ENCODE results near the gene NFIA.
A peak's percentile ranks its signal among the peaks of the same experiment; 100 is the strongest.

NFIA gene

GRCh38 chr1:61372944-61373343, 290.6 kb downstream of the NFIA start:
- Histone ChIP-seq H2BK120ac (ENCODE audit: low read depth, low read length) (no peak overlapping the region), H3K9ac (ENCODE audit: low read depth, low read length, poor library complexity) (no peak overlapping the region), H3K27me3 (ENCODE audit: control insufficient read depth in 3 of 3, insufficient read depth in 3 of 3, low read depth in 1 of 3, low read length in 3 of 3) (no peaks in the 10 kb centered on the region), H3K23ac (ENCODE audit: low read depth, low read length, poor library complexity) (no peak overlapping the region), H3K9me3 (replicated peaks in 1 of 2; ENCODE audit: control insufficient read depth in 2 of 2, insufficient read depth in 1 of 2, low read depth in 1 of 2, low read length in 2 of 2) (no peaks in the 10 kb centered on the region), H2AK5ac (ENCODE audit: low read depth, low read length) (no peak overlapping the region), H2BK12ac (ENCODE audit: low read length) (no peak overlapping the region), H4K91ac (ENCODE audit: low read depth, low read length, poor library complexity) (no peak overlapping the region), H3K18ac (ENCODE audit: low read length) (no peak overlapping the region), H2BK15ac (ENCODE audit: low read length) (no peak overlapping the region), H4K8ac (ENCODE audit: low read depth, low read length) (no peak overlapping the region), H3K36me3 (replicated peaks in 1 of 2; ENCODE audit: control insufficient read depth in 2 of 2, insufficient read depth in 2 of 2, low read length in 2 of 2) (no peaks in the 10 kb centered on the region), H3K27ac (replicated peaks; ENCODE audit: low read length) (no peak overlapping the region), H3K4ac (ENCODE audit: low read length) (no peak overlapping the region), H2AFZ (ENCODE audit: low read length) (no peak overlapping the region), H2BK5ac (ENCODE audit: low read length) (no peak overlapping the region), H3K4me3 (ENCODE audit: low read length in 2 of 2) (no peak overlapping the region), H3K14ac (ENCODE audit: low read length) (no peak overlapping the region), H3K79me1 (ENCODE audit: low read depth, low read length) (no peaks in the 10 kb centered on the region), H3K4me2 (ENCODE audit: insufficient read depth, low read length, poor library complexity, severe bottlenecking) (no peak overlapping the region), H3K4me1 (ENCODE audit: control insufficient read depth in 2 of 2, insufficient read depth in 1 of 2, low read depth in 1 of 2, low read length in 2 of 2) (peaks cover 0 to 6% of the 10 kb centered on the region in 2 donors)
- WGBS, 2 donors (ENCODE audit: extremely low coverage in 2 of 2, insufficient read length in 2 of 2, insufficient replicate concordance in 1 of 2): no CpG with 5 or more reads among the region's 5 CpGs
- DNase-seq (ENCODE audit: low spot score): peak; percentile 11

- no CpG with 5 or more reads among the region's 1 CpG for WGBS, 2 donors (ENCODE audit: extremely low coverage in 2 of 2, insufficient read length in 2 of 2, insufficient replicate concordance in 1 of 2)
- Histone ChIP-seq H2BK12ac (ENCODE audit: low read length) (no peak overlapping the region), H2BK15ac (ENCODE audit: low read length) (no peak overlapping the region), H3K4me2 (ENCODE audit: insufficient read depth, low read length, poor library complexity, severe bottlenecking) (no peak overlapping the region), H4K8ac (ENCODE audit: low read depth, low read length) (no peak overlapping the region), H3K4me1 (ENCODE audit: control insufficient read depth in 2 of 2, insufficient read depth in 1 of 2, low read depth in 1 of 2, low read length in 2 of 2) (peaks cover 0 to 6% of the 10 kb centered on the region in 2 donors), H3K9ac (ENCODE audit: low read depth, low read length, poor library complexity) (no peak overlapping the region), H3K14ac (ENCODE audit: low read length) (no peak overlapping the region), H3K4ac (ENCODE audit: low read length) (no peak overlapping the region), H3K18ac (ENCODE audit: low read length) (no peak overlapping the region), H4K91ac (ENCODE audit: low read depth, low read length, poor library complexity) (no peak overlapping the region), H3K79me1 (ENCODE audit: low read depth, low read length) (no peaks in the 10 kb centered on the region), H2BK5ac (ENCODE audit: low read length) (no peak overlapping the region), H3K4me3 (ENCODE audit: low read length in 2 of 2) (no peak overlapping the region), H2AFZ (ENCODE audit: low read length) (no peak overlapping the region), H3K27ac (replicated peaks; ENCODE audit: low read length) (no peak overlapping the region), H3K36me3 (replicated peaks in 1 of 2; ENCODE audit: control insufficient read depth in 2 of 2, insufficient read depth in 2 of 2, low read length in 2 of 2) (no peaks in the 10 kb centered on the region), H3K9me3 (replicated peaks in 1 of 2; ENCODE audit: control insufficient read depth in 2 of 2, insufficient read depth in 1 of 2, low read depth in 1 of 2, low read length in 2 of 2) (no peaks in the 10 kb centered on the region), H2AK5ac (ENCODE audit: low read depth, low read length) (no peak overlapping the region), H2BK120ac (ENCODE audit: low read depth, low read length) (no peak overlapping the region), H3K27me3 (ENCODE audit: control insufficient read depth in 3 of 3, insufficient read depth in 3 of 3, low read depth in 1 of 3, low read length in 3 of 3) (no peaks in the 10 kb centered on the region), H3K23ac (ENCODE audit: low read depth, low read length, poor library complexity) (no peak overlapping the region)
- no peak for DNase-seq (ENCODE audit: low spot score)
These were observed 291.8 kb downstream of the NFIA start for GRCh38 chr1:61374156-61374555.

DNA sequence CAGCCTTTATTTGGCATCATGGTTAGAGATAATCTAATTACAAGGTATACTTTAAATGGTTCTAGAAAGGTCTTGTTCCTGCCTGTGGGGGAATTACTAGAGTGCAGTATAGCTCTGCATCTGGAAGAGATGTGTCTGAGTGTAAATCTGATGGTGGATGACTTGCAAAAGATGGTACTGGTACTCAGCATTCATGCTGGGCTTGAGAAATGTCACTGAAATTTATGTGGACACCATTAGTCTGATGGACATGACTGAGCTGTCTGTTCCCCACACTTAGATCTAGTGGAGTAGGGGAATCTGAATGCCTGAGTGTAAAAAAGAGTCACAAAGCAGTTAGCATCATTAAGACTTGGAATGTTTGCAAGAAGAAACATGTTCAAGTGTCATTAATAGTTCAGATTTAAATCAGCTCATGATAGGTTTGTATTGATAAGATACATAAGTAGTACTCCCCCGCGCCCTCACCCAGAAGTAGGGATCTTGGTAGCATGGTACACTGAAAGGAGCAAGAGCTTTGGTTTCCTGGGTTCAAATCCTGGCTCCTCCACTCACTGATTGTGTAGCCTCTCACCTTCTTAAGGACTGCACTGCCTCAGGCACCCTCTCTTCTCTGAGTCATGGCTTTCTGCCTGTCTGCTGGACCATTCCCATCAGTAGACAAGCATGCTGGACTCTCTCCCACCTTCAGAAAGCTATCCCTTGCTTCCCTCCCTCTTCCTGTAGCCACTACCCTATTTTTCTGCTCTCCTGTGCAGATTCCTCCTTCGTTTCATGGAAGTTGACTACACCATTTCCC, 292.9 kb downstream of the NFIA start:
- no peak overlapping the region for H2BK5ac ChIP-seq (ENCODE audit: low read length)
- H2BK12ac ChIP-seq (ENCODE audit: low read length): no peak overlapping the region
- H4K91ac ChIP-seq (ENCODE audit: low read depth, low read length, poor library complexity): no peak overlapping the region
- no peak overlapping the region for H3K9ac ChIP-seq (ENCODE audit: low read depth, low read length, poor library complexity)
- no peaks in the 10 kb centered on the region for H3K27me3 ChIP-seq (ENCODE audit: control insufficient read depth in 3 of 3, insufficient read depth in 3 of 3, low read depth in 1 of 3, low read length in 3 of 3)
- no peaks in the 10 kb centered on the region for H3K79me1 ChIP-seq (ENCODE audit: low read depth, low read length)
- no peak overlapping the region for H3K4ac ChIP-seq (ENCODE audit: low read length)
- no peak overlapping the region for H2AK5ac ChIP-seq (ENCODE audit: low read depth, low read length)
- H3K23ac ChIP-seq (ENCODE audit: low read depth, low read length, poor library complexity): no peak overlapping the region
- H3K18ac ChIP-seq (ENCODE audit: low read length): no peak overlapping the region
- H3K4me1 ChIP-seq (ENCODE audit: control insufficient read depth in 2 of 2, insufficient read depth in 1 of 2, low read depth in 1 of 2, low read length in 2 of 2): peaks cover 0 to 6% of the 10 kb centered on the region in 2 donors
- no peak overlapping the region for H2BK15ac ChIP-seq (ENCODE audit: low read length)
- no peak overlapping the region for H4K8ac ChIP-seq (ENCODE audit: low read depth, low read length)
- WGBS, 2 donors (ENCODE audit: extremely low coverage in 2 of 2, insufficient read length in 2 of 2, insufficient replicate concordance in 1 of 2): no CpG with 5 or more reads among the region's 3 CpGs
- no peak overlapping the region for H3K4me2 ChIP-seq (ENCODE audit: insufficient read depth, low read length, poor library complexity, severe bottlenecking)
- H3K9me3 ChIP-seq (replicated peaks in 1 of 2; ENCODE audit: control insufficient read depth in 2 of 2, insufficient read depth in 1 of 2, low read depth in 1 of 2, low read length in 2 of 2): no peaks in the 10 kb centered on the region
- DNase-seq (ENCODE audit: low spot score): no peak
- no peak overlapping the region for H3K27ac ChIP-seq (replicated peaks; ENCODE audit: low read length)
- no peak overlapping the region for H3K4me3 ChIP-seq (ENCODE audit: low read length in 2 of 2)
- H2AFZ ChIP-seq (ENCODE audit: low read length): no peak overlapping the region
- no peaks in the 10 kb centered on the region for H3K36me3 ChIP-seq (replicated peaks in 1 of 2; ENCODE audit: control insufficient read depth in 2 of 2, insufficient read depth in 2 of 2, low read length in 2 of 2)
- H2BK120ac ChIP-seq (ENCODE audit: low read depth, low read length): no peak overlapping the region
- H3K14ac ChIP-seq (ENCODE audit: low read length): no peak overlapping the region

GRCh38 chr1:61376151-61376550, 293.8 kb downstream of the NFIA start:
- Histone ChIP-seq H3K14ac (ENCODE audit: low read length) (no peak overlapping the region), H3K36me3 (replicated peaks in 1 of 2; ENCODE audit: control insufficient read depth in 2 of 2, insufficient read depth in 2 of 2, low read length in 2 of 2) (no peaks in the 10 kb centered on the region), H3K4me1 (ENCODE audit: control insufficient read depth in 2 of 2, insufficient read depth in 1 of 2, low read depth in 1 of 2, low read length in 2 of 2) (peaks cover 0 to 6% of the 10 kb centered on the region in 2 donors), H3K27ac (replicated peaks; ENCODE audit: low read length) (no peak overlapping the region), H3K9me3 (replicated peaks in 1 of 2; ENCODE audit: control insufficient read depth in 2 of 2, insufficient read depth in 1 of 2, low read depth in 1 of 2, low read length in 2 of 2) (no peaks in the 10 kb centered on the region), H3K23ac (ENCODE audit: low read depth, low read length, poor library complexity) (no peak overlapping the region), H2BK15ac (ENCODE audit: low read length) (no peak overlapping the region), H3K18ac (ENCODE audit: low read length) (no peak overlapping the region), H4K8ac (ENCODE audit: low read depth, low read length) (no peak overlapping the region), H3K4me3 (ENCODE audit: low read length in 2 of 2) (no peak overlapping the region), H2AFZ (ENCODE audit: low read length) (no peak overlapping the region), H3K27me3 (ENCODE audit: control insufficient read depth in 3 of 3, insufficient read depth in 3 of 3, low read depth in 1 of 3, low read length in 3 of 3) (no peaks in the 10 kb centered on the region), H3K9ac (ENCODE audit: low read depth, low read length, poor library complexity) (no peak overlapping the region), H2BK12ac (ENCODE audit: low read length) (no peak overlapping the region), H3K79me1 (ENCODE audit: low read depth, low read length) (no peaks in the 10 kb centered on the region), H3K4me2 (ENCODE audit: insufficient read depth, low read length, poor library complexity, severe bottlenecking) (no peak overlapping the region), H2AK5ac (ENCODE audit: low read depth, low read length) (no peak overlapping the region), H2BK120ac (ENCODE audit: low read depth, low read length) (no peak overlapping the region), H3K4ac (ENCODE audit: low read length) (no peak overlapping the region), H2BK5ac (ENCODE audit: low read length) (no peak overlapping the region), H4K91ac (ENCODE audit: low read depth, low read length, poor library complexity) (no peak overlapping the region)
- WGBS, 2 donors (ENCODE audit: extremely low coverage in 2 of 2, insufficient read length in 2 of 2, insufficient replicate concordance in 1 of 2): no CpG with 5 or more reads among the region's 2 CpGs
- DNase-seq (ENCODE audit: low spot score): no peak
